ENCODE data around the gene SLC43A3. TPM values are rescaled to one million over a fixed set of nuclear protein-coding genes. Genes with fewer than 3 reads are reported as not detected.
A peak's percentile ranks its signal among the peaks of the same experiment; 100 is the strongest.

Gene SLC43A3
- total and polyA plus RNA-seq, 9 of the 15 experiments (the other 6 are each of a cell fraction or from before 2014, with no cell fraction given): 63.7 to 281 (median 139) TPM

DNA sequence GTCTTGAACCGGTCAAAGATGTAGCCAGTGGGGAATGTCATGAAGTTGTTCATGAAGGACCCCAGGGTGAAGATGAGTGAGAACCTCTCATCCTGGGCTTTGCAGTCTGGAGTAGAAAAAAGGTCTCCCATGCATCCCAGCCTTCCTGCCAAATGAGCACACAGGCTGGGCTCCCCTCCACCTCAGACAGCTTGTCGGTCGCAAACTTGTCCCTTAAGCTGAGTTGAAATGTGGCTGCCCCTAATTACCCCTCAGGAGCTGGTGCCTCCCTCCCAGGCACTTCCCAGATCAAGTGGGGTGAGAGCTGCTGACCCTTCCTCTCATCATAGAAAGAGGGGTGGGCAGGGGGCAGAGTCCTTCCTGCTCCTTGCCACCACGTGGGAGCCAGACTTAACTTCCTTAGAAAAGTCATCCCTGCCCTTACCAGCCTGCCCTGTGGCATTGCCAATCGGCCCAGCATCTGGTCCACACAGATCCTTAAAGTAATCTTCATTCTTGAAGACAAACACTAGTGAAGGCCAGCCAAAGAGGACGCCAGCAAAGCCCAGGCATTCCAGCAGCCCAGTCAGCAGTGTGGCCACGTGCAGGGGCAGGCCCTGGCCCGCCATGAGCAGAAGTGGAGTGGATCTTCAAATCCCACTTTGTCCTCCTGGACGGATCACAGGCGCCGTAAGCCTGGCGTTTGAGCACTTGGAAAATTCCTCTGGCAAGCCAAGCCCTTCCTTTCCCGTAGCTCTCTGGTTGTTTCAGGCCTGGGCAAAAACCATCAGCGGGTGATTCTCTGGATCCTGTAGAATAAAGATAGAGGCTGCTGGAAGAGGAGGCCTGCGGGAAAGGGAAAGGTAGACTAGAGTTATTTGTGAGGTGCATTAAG, 1.1 kb downstream of the SLC43A3 start (continued):
- TF ChIP-seq CTBP1 (IDR thresholded peaks at IDR 0.05; ENCODE audit: borderline replicate concordance) (no peak), ZNF217 (CRISPR knock-in tag; IDR thresholded peaks at IDR 0.05) (no peak), MTF1 (CRISPR knock-in tag; IDR thresholded peaks at IDR 0.05; ENCODE audit: borderline replicate concordance) (0 out of 2 replicates have a peak, but pooled peaks have one; percentile 7), SMARCC2 (IDR thresholded peaks at IDR 0.05; ENCODE audit: low read depth) (no peak), GABPA (tag; conservative IDR thresholded peaks at IDR 0.05; ENCODE audit: low read depth) (no peak), MBD2 (IDR thresholded peaks at IDR 0.05; ENCODE audit: borderline replicate concordance, low read depth) (no peak), ARHGAP35 (IDR thresholded peaks at IDR 0.05; ENCODE audit: partially characterized antibody) (no peak), HNRNPK (IDR thresholded peaks at IDR 0.05; ENCODE audit: low read depth, low read length, poor library complexity, severe bottlenecking) (no peak), DPF2 (IDR thresholded peaks at IDR 0.05) (0 out of 2 replicates have a peak, but pooled peaks have one; percentile 23), SNRNP70 (optimal IDR thresholded peaks at IDR 0.05; ENCODE audit: low read depth, low read length) (no peak), ZNF551 (CRISPR knock-in tag; IDR thresholded peaks at IDR 0.05) (no peak), EZH2 (IDR thresholded peaks at IDR 0.05; ENCODE audit: borderline replicate concordance, low read depth, low read length) (no peak), RCOR1 (IDR thresholded peaks at IDR 0.05; ENCODE audit: borderline replicate concordance in 1 of 2, low read depth in 2 of 2, low read length in 2 of 2) (no peak), CREBBP (IDR thresholded peaks at IDR 0.05; ENCODE audit: low read depth, low read length) (no peak), MYC (IDR thresholded peaks at IDR 0.05; ENCODE audit: low read depth, low read length) (peak; percentile 70; the same call in 1 of the 2 replicates), MYC (CRISPR knock-in tag; IDR thresholded peaks at IDR 0.05; ENCODE audit: borderline replicate concordance, low read depth) (0 out of 2 replicates have a peak, but pooled peaks have one; percentile 40), MAFK (IDR thresholded peaks at IDR 0.05; ENCODE audit: low read length) (no peak), BHLHE40 (IDR thresholded peaks at IDR 0.05; ENCODE audit: low read length) (peak; percentile 37; the same call in 1 of the 2 replicates), ZNF311 (CRISPR knock-in tag; IDR thresholded peaks at IDR 0.05) (0 out of 2 replicates have a peak, but pooled peaks have one; percentile 25), CAMTA2 (CRISPR knock-in tag; conservative IDR thresholded peaks at IDR 0.05) (no peak), NR2C2 (CRISPR knock-in tag; IDR thresholded peaks at IDR 0.05) (no peak), NR2C2 (tag; IDR thresholded peaks at IDR 0.05) (no peak)
- TF ChIP-seq, protein P1, sequence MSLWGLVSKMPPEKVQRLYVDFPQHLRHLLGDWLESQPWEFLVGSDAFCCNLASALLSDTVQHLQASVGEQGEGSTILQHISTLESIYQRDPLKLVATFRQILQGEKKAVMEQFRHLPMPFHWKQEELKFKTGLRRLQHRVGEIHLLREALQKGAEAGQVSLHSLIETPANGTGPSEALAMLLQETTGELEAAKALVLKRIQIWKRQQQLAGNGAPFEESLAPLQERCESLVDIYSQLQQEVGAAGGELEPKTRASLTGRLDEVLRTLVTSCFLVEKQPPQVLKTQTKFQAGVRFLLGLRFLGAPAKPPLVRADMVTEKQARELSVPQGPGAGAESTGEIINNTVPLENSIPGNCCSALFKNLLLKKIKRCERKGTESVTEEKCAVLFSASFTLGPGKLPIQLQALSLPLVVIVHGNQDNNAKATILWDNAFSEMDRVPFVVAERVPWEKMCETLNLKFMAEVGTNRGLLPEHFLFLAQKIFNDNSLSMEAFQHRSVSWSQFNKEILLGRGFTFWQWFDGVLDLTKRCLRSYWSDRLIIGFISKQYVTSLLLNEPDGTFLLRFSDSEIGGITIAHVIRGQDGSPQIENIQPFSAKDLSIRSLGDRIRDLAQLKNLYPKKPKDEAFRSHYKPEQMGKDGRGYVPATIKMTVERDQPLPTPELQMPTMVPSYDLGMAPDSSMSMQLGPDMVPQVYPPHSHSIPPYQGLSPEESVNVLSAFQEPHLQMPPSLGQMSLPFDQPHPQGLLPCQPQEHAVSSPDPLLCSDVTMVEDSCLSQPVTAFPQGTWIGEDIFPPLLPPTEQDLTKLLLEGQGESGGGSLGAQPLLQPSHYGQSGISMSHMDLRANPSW (CRISPR knock-in tag; IDR thresholded peaks at IDR 0.05): no peak
- TF ChIP-seq, protein P2, sequence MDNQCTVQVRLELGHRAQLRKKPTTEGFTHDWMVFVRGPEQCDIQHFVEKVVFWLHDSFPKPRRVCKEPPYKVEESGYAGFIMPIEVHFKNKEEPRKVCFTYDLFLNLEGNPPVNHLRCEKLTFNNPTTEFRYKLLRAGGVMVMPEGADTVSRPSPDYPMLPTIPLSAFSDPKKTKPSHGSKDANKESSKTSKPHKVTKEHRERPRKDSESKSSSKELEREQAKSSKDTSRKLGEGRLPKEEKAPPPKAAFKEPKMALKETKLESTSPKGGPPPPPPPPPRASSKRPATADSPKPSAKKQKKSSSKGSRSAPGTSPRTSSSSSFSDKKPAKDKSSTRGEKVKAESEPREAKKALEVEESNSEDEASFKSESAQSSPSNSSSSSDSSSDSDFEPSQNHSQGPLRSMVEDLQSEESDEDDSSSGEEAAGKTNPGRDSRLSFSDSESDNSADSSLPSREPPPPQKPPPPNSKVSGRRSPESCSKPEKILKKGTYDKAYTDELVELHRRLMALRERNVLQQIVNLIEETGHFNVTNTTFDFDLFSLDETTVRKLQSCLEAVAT (IDR thresholded peaks at IDR 0.05): no peak
- TF ChIP-seq, protein P3, sequence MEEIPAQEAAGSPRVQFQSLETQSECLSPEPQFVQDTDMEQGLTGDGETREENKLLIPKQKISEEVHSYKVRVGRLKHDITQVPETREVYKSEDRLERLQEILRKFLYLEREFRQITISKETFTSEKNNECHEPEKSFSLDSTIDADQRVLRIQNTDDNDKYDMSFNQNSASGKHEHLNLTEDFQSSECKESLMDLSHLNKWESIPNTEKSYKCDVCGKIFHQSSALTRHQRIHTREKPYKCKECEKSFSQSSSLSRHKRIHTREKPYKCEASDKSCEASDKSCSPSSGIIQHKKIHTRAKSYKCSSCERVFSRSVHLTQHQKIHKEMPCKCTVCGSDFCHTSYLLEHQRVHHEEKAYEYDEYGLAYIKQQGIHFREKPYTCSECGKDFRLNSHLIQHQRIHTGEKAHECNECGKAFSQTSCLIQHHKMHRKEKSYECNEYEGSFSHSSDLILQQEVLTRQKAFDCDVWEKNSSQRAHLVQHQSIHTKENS (CRISPR knock-in tag; IDR thresholded peaks at IDR 0.05): no peak

All from K562 (cell line).